AG09309 (cell line): Measurements from ENCODE around the gene ARPC5.

ENCODE experiments used
- DNase-seq: peaks from one replicate; pipeline ENCODE4 v3.0.0-alpha.2; 2010; ENCODE audit warnings: low read depth
- H3K4me3 ChIP-seq: 2 replicates; pipeline ENCODE4 v1.5.1; 2011; ENCODE audit warnings: mild to moderate bottlenecking, low read depth, low read length, moderate library complexity; ENCODE audit not compliant: control insufficient read depth
- TF ChIP-seq, protein P1 (sequence below): IDR thresholded peaks from 2 replicates; pipeline ENCODE4 v1.5.1; 2011; ENCODE audit warnings: mild to moderate bottlenecking, low read depth, low read length, inconsistent platforms; ENCODE audit not compliant: insufficient read depth, control insufficient read depth; ENCODE audit errors: missing control alignments

The ARPC5 gene

DNA sequence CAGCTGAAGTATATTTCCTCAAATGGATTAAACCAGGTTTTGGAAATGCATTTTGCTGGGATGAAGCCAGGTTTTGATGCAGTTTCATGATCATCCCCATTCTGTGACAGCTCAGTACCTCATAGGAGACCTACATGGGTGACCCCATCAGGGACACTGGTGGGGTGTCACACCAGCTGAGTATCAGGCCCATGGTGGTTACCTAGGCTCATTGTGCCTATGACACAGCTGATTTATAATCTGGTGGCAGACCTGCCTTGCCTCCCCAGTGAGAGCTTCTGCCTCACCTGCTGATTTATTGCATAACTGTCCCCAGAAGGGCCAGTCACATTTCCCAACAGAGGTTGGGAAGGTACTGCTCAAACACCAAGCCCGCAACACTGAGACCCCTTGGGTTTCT, 49.1 kb downstream of the ARPC5 start:
- no peak overlapping the region for H3K4me3 ChIP-seq
- DNase-seq: no peak
- TF ChIP-seq, protein P1, sequence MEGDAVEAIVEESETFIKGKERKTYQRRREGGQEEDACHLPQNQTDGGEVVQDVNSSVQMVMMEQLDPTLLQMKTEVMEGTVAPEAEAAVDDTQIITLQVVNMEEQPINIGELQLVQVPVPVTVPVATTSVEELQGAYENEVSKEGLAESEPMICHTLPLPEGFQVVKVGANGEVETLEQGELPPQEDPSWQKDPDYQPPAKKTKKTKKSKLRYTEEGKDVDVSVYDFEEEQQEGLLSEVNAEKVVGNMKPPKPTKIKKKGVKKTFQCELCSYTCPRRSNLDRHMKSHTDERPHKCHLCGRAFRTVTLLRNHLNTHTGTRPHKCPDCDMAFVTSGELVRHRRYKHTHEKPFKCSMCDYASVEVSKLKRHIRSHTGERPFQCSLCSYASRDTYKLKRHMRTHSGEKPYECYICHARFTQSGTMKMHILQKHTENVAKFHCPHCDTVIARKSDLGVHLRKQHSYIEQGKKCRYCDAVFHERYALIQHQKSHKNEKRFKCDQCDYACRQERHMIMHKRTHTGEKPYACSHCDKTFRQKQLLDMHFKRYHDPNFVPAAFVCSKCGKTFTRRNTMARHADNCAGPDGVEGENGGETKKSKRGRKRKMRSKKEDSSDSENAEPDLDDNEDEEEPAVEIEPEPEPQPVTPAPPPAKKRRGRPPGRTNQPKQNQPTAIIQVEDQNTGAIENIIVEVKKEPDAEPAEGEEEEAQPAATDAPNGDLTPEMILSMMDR: no peak

DNA sequence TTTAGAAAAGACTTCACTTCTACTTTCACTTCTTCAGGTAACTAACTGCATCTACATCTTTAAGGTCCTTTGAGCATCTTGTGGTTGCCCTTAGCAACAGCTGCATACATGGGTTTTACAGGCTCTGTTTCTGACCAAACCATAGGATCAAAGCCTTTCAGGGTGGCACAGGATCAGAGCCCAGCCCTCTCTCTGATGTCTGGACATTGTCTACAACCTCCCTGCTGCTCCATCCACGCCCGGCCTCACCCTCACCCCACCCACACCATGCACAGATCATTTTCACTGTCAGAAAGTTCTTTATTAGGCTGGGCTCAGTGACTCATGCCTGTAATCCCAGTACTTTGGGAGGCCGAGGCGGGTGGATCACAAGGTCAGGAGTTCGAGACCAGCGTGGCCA, 50.5 kb downstream of the ARPC5 start:
- no peak for DNase-seq
- no peak overlapping the region for H3K4me3 ChIP-seq
- TF ChIP-seq, protein P1: no peak

DNA sequence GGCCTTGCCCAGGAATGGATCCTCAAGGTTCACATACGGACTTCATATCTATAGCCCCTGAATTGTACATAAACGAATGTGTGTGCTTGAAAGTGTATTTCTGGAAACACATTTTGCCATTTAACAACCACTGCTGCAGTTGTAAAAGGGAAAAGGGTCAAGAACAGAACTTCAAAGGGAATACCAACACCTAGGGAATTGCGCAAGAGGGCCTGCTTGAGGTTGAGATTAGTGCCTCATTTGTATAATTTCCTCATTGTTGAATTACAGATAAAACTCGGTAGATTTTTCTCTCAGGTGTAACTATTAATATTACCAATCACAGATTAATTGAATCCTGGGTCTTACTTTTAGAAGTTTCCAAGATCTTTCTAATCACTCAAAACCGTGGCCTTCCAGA, 51.4 kb downstream of the ARPC5 start:
- H3K4me3 ChIP-seq: no peak overlapping the region
- TF ChIP-seq, protein P1: no peak

DNA sequence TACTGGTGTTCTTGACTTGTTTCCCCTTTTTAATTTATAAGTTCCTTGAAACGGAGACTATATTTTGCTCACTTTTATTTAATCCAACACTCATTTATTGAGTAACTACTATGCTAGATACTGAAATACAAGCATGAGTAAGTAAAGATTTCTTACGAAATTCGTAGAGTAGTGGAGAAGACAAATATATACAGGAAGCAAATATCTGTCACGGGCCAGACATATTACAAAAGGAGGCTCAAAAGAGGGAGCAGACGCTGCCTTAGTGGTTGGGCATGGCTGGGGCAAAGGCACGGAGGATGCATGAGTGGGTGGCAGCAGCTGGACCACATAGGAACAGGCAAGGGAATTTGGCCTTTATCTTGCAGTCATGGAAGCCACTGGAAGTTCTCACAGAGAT, 52.1 kb downstream of the ARPC5 start:
- H3K4me3 ChIP-seq: no peak overlapping the region
- peak; percentile 42 for DNase-seq
- TF ChIP-seq, protein P1: no peak

More for the DNA sequence above, 51.4 kb downstream of the ARPC5 start:
- DNase-seq: no peak

DNA sequence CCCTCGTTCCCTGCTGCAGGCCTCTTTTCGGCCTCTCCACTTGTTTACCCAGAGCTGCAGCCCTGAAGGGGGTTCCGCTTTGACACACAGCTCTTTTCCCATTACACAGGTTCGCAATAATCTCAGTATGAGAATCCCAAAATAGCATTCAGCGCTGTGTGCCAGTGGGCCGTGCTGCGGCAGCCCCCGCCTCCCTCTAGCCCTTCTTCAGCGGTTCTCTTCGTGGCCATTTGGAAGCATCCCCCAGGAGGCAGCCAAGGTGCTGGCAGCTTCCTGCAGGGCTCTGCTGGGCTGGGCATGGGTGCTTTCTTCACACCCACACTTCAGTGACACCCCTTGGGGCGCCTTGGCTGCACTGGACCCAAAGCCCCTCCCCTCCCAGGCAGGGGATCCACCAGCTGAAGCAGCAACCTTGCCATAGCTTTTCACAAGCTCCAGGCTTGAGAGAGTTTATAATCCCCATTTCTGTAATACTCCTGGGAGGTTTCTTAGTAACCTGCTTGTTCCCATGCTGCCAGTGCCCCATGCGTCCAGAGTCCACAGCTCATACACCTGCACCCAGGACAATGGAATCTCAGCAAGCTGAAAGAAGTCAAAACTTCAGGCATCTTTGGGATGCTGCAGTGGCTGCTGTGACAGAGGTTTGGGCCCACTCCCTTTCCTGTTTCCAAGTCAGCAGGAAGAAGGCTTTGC, 53.4 kb downstream of the ARPC5 start:
- TF ChIP-seq, protein P1: no peak
- no peak for DNase-seq
- no peak overlapping the region for H3K4me3 ChIP-seq

DNA sequence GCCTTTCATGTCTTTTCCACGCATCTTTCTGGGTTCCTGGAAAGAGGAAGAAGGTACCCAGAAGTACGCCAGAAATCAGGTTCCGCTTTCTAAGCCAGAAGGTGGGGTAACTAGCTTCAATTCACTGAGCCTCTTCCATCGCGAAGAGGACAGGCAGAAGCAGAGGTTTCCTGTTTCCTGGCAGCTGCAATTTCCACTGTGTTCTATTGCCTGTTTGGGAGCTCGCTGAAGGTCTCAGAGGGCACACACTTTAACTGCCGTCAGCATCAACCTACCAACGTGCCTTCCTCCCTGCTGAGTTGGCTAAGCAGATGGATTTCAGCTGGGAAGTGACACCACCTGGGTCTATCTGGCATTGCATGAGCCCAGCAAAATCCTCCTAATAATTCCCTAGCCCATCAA, 55.3 kb downstream of the ARPC5 start:
- no peak overlapping the region for H3K4me3 ChIP-seq
- DNase-seq: no peak
- TF ChIP-seq, protein P1: peak; percentile 13
